Left colon (tissue), 2 donors: ENCODE measurements around the gene NPHP4. TPM values are rescaled to one million over a fixed set of nuclear protein-coding genes. Genes with fewer than 3 reads are reported as not detected.
A peak's percentile ranks its signal among the peaks of the same experiment; 100 is the strongest.
"Not testable (repeated sequence)": the region's sequence is repeated elsewhere in the genome, so short reads cannot be mapped to it uniquely, and the experiment has no call there.

Source experiments
- ATAC-seq: fragments of 200-7000 bp; cut with Tn5 transposase; one replicate; pipeline ENCODE4 v1.9.1; 2020; ENCODE audit warnings: mild to moderate bottlenecking, moderate library complexity
- DNase-seq, 2 donors: peaks; one replicate each; pipeline ENCODE4 v3.0.0-alpha.2; 2020
- intact Hi-C, 2 donors: fragments of 100-400 bp; cut with DNase I in 1 of 2; cut with micrococcal nuclease in 1 of 2; formaldehyde crosslinking; loops; one replicate each; pipeline versions ENCODE4 v1.11.2 to v1.14.0; 2022; cut with DNase I, micrococcal nuclease
- total RNA-seq, 2 donors: library from RNA; stranded (reverse); fragmentation: NEBNext Ultra II Directional; extraction: Animal tissue kit (Norgen Biotek cat#: 25700); gene quantifications; one replicate each; pipeline ENCODE4 v1.2.1, GENCODE V29; 2021
- donor health status: DM: no; HTN: no; CAD: no.
- donor health status: DM: yes; HTN: yes; CAD: no.

NPHP4 gene
- total RNA-seq, 2 donors from 2014 or later, result 7.6 to 8.5 TPM

GRCh38 chr1:5927506-5928370 lies 64.5 kb downstream of the NPHP4 start:
- DNase-seq (peak in 1 of 2 donors; percentile 55), ATAC-seq (peak; percentile 97)
- intact Hi-C loops, result no loop called here

- DNase-seq (no peak), ATAC-seq (no peak)
- intact Hi-C loops, result no loop called here
These were observed 65.4 kb downstream of the NPHP4 start for GRCh38 chr1:5926686-5927435.

- DNase-seq, ATAC-seq, intact Hi-C loops: not testable (repeated sequence)
These were observed 69.4 kb downstream of the NPHP4 start for GRCh38 chr1:5922700-5923330.

- intact Hi-C loops, result no loop called here
- DNase-seq (no peak), ATAC-seq (no peak)
These were observed 70.6 kb downstream of the NPHP4 start for GRCh38 chr1:5921671-5922070.

- DNase-seq (no peak), ATAC-seq (no peak)
- intact Hi-C loops, result no loop called here
These were observed 71.1 kb downstream of the NPHP4 start for GRCh38 chr1:5921129-5921528.

- ATAC-seq (no peak), DNase-seq (no peak)
- intact Hi-C loops, result no loop called here
These were observed 72.0 kb downstream of the NPHP4 start for GRCh38 chr1:5920201-5920600.

GRCh38 chr1:5918275-5918649 lies 74.0 kb downstream of the NPHP4 start:
- ATAC-seq (no peak), DNase-seq (no peak)
- intact Hi-C loops, result no loop called here

- intact Hi-C loops, result no loop called here
- DNase-seq (no peak), ATAC-seq (no peak)
These were observed 74.5 kb downstream of the NPHP4 start for GRCh38 chr1:5917591-5918274.

- DNase-seq (no peak), ATAC-seq (no peak)
- intact Hi-C loops, result no loop called here
These were observed 75.0 kb downstream of the NPHP4 start for GRCh38 chr1:5917281-5917590.

GRCh38 chr1:5916572-5917280 lies 75.5 kb downstream of the NPHP4 start:
- ATAC-seq (no peak), DNase-seq (no peak)
- intact Hi-C loops, result no loop called here

- DNase-seq, result peak in 1 of 2 donors; percentile 41
- peak; percentile 89 for ATAC-seq
- intact Hi-C loops, result no loop called here
These were observed 76.3 kb downstream of the NPHP4 start for GRCh38 chr1:5915587-5916571.

- intact Hi-C loops, result no loop called here
- ATAC-seq (no peak), DNase-seq (no peak)
These were observed 77.4 kb downstream of the NPHP4 start for GRCh38 chr1:5914676-5915365.

- intact Hi-C loops, result no loop called here
- ATAC-seq (no peak), DNase-seq (no peak)
These were observed 78.3 kb downstream of the NPHP4 start for GRCh38 chr1:5913876-5914275.

- DNase-seq, result no peak
- intact Hi-C loops, result no loop called here
- ATAC-seq, result no peak
These were observed 79.0 kb downstream of the NPHP4 start for GRCh38 chr1:5913078-5913845.

- intact Hi-C loops, result no loop called here
- ATAC-seq, result no peak
- no peak for DNase-seq
These were observed 80.4 kb downstream of the NPHP4 start for GRCh38 chr1:5911871-5912271.

- DNase-seq (no peak), ATAC-seq (no peak)
- intact Hi-C loops, result no loop called here
These were observed 81.1 kb downstream of the NPHP4 start for GRCh38 chr1:5911157-5911556.
